ENCODE results near the gene BICRAL. TPM values are rescaled to one million over a fixed set of nuclear protein-coding genes. Genes with fewer than 3 reads are reported as not detected.

Gene BICRAL
- total RNA-seq, 1 donor = 9.4 TPM

- TF ChIP-seq CTCF (IDR thresholded peaks at IDR 0.05; ENCODE audit: extremely low read depth, low read depth, low read length) = no peak
- Histone ChIP-seq H3K4me3 (ENCODE audit: insufficient read depth, low read length) (no peak overlapping the region), H3K4me2 (ENCODE audit: insufficient read depth, low read length) (no peak overlapping the region), H3K4me1 (ENCODE audit: insufficient read depth, low read length) (peaks cover 6% of the 10 kb centered on the region), H4K20me1 (ENCODE audit: insufficient read depth, low read length) (no peaks in the 10 kb centered on the region), H3K27me3 (ENCODE audit: insufficient read depth, low read length) (no peaks in the 10 kb centered on the region), H2AFZ (ENCODE audit: low read length) (no peak overlapping the region), H3K9me3 (ENCODE audit: low read depth, low read length) (no peaks in the 10 kb centered on the region), H3K27ac (ENCODE audit: low read depth, low read length) (no peak overlapping the region), H3K79me2 (ENCODE audit: insufficient read depth, low read length) (no peaks in the 10 kb centered on the region), H3K36me3 (ENCODE audit: insufficient read depth, low read length) (no peaks in the 10 kb centered on the region)
- peak; percentile 56 for DNase-seq (ENCODE audit: insufficient read length, low spot score, missing footprints)
Observed at GRCh38 chr6:42751055-42751454, 30.8 kb upstream of the BICRAL start.

DNA sequence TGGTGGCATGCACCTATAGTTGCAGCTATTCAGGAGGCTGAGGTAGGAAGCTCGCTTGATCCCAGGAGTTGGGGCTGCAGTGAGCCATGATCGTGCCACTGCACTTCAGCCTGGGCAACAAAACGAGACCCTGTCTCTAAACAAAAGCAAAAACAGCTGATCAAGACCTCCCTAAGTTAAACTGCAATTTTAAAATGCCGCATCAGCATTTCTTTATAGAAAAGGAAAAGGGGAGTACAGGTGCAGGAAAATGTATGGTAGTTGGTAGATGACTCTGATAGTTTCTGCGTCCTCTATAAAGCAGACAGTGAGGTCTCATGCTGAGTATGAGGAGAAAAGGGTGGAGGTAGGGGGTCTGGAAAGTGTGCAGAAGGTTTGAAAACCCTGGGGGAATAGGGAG, 27.1 kb upstream of the BICRAL start:
- DNase-seq (ENCODE audit: insufficient read length, low spot score, missing footprints) = no peak

GRCh38 chr6:42756722-42757121, 25.1 kb upstream of the BICRAL start:
- no peak overlapping the region for H2AFZ ChIP-seq (ENCODE audit: low read length)
- H3K36me3 ChIP-seq (ENCODE audit: insufficient read depth, low read length) = no peaks in the 10 kb centered on the region

More for the DNA sequence above, 27.1 kb upstream of the BICRAL start:
- Histone ChIP-seq H3K27ac (ENCODE audit: low read depth, low read length) (no peak overlapping the region), H3K79me2 (ENCODE audit: insufficient read depth, low read length) (no peaks in the 10 kb centered on the region), H3K4me1 (ENCODE audit: insufficient read depth, low read length) (peaks cover 3% of the 10 kb centered on the region), H3K4me2 (ENCODE audit: insufficient read depth, low read length) (no peak overlapping the region), H3K4me3 (ENCODE audit: insufficient read depth, low read length) (no peak overlapping the region), H4K20me1 (ENCODE audit: insufficient read depth, low read length) (no peaks in the 10 kb centered on the region), H2AFZ (ENCODE audit: low read length) (no peak overlapping the region), H3K9me3 (ENCODE audit: low read depth, low read length) (no peaks in the 10 kb centered on the region), H3K36me3 (ENCODE audit: insufficient read depth, low read length) (no peaks in the 10 kb centered on the region), H3K27me3 (ENCODE audit: insufficient read depth, low read length) (no peaks in the 10 kb centered on the region)
- TF ChIP-seq CTCF (IDR thresholded peaks at IDR 0.05; ENCODE audit: extremely low read depth, low read depth, low read length) = no peak

More at GRCh38 chr6:42756722-42757121, 25.1 kb upstream of the BICRAL start:
- DNase-seq (ENCODE audit: insufficient read length, low spot score, missing footprints) = no peak
- no peaks in the 10 kb centered on the region for H3K79me2 ChIP-seq (ENCODE audit: insufficient read depth, low read length)
- no peaks in the 10 kb centered on the region for H3K9me3 ChIP-seq (ENCODE audit: low read depth, low read length)
- no peak overlapping the region for H3K27ac ChIP-seq (ENCODE audit: low read depth, low read length)
- no peaks in the 10 kb centered on the region for H4K20me1 ChIP-seq (ENCODE audit: insufficient read depth, low read length)
- H3K4me1 ChIP-seq (ENCODE audit: insufficient read depth, low read length) = no peaks in the 10 kb centered on the region
- no peak for TF ChIP-seq CTCF (IDR thresholded peaks at IDR 0.05; ENCODE audit: extremely low read depth, low read depth, low read length)
- no peak overlapping the region for H3K4me2 ChIP-seq (ENCODE audit: insufficient read depth, low read length)
- no peaks in the 10 kb centered on the region for H3K27me3 ChIP-seq (ENCODE audit: insufficient read depth, low read length)
- no peak overlapping the region for H3K4me3 ChIP-seq (ENCODE audit: insufficient read depth, low read length)
